Bone marrow (tissue), 2 donors: ENCODE measurements around the gene CARD6.
A peak's percentile ranks its signal among the peaks of the same experiment; 100 is the strongest.
"Not testable (repeated sequence)": the region's sequence is repeated elsewhere in the genome, so short reads cannot be mapped to it uniquely, and the experiment has no call there.

ENCODE experiments used
- DNase-seq, 2 donors: peaks; one replicate each; lab custom pipeline; 2025; lab: John Stamatoyannopoulos, UW

The CARD6 gene

DNA sequence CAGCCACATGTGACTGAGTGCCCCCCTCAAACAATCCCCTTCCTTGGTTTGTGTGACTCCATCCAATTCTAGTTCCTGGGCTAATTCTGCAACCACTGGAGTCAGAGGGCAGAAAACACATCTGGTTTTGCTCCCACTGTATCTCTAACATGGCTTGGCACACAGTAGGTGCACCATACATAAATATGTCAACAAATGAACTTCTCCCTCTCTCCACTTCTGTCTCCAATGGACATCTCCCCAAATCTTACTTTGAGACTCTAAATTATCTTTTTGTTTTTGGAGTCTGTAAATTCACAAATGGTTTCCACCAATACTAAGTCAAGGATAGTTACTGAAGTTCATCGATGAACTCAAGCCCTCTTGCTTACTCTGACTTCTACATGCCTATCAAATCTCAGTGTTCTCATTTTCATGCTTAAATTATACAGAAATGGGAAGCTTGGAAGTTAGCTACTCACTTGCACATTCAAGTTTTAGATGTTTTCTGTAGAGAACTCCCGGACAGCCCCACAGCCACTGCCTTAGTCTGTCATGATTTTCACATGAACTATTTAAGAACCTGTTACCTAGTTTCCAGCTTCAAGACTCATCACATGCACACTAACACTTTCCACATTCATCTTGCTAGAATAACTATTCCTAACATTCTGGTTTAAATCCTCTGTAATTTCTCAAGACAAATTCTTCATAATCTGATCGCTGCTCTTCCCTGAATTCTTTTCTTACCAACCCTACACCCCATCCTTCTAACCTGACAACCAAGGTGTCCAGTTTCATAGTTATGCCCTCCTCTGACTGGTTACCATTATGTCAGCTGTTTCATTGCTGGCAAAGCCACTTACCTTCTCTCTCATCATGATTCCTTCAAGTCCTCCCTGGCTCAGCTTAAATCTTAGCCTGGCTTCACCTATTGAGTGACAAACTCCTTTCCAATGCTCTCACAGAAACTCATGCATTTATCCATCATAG, 12.2 kb upstream of the CARD6 start:
- DNase-seq, result no peak

DNA sequence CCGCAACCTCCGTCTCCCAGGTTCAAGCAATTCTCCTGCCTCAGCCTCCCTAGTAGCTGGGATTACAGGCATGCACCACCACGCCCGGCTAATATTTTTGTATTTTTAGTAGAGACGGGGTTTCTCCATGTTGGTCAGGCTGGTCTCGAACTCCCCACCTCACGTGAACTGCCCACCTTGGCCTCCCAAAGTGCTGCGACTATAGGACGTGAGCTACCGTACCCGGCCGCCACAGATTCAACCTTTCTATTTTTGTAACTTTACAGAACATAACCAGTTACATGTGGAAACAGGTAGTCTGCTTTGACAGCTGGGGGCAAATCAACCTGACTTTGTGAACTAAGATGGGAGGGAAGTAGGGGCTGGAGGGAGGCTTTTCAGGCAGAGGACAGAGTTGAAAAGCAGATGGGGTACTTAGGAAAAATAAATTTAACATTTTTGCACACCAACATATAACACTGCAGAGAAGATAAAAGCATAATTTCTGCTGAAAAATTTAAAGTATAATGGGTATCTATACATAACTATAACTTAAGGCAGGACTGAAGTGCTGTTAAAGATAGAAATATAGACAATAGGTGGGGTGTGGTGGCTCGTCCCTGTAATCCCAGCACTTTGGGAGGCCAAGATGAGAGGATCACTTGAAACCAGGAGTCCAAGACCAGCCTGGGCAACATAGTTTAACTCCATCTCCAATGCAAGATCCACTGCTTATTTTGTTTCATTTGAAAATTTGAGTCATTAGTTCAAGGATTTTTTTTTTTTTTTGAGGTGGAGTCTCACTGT, 11.2 kb upstream of the CARD6 start:
- DNase-seq, result no peak

DNA sequence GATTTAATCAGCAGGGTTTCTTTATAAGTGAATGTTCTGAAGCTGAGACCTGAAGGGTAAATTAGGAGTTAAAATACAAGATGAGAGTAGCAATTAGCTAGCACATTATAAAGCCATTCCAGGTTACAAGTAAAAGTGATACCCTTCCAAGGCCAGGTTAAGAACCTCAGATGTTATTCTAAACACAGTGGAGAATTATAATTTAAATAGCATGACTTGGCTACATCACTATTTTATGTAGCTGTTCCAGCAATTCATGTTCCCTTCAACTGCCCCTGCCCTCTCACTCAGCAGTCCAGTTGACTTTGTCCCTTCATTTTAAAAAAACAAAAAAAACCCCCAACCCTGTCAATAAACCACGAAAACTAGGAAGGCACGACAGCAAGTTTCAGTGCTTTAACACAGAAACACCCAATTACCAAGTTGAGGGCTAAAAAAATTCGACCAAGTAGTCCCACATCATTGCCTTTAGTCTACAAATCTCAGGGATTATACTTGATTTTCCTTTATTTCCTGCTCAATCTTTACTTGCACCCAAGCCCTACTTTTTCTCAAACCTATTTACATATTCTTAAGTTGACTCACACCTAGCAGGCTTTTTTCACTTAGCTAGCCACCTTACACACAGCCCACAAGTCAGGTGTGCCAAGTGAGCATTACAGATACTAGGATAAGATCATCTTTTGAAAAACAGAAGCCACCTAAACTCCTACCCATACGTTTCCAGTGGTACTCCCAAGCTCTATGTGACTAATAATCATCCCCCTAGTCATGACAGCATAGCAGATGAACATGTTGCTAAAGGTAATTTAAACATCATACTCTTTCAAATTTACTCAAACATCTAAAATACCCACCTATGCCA, 9.6 kb upstream of the CARD6 start:
- no peak for DNase-seq

DNA sequence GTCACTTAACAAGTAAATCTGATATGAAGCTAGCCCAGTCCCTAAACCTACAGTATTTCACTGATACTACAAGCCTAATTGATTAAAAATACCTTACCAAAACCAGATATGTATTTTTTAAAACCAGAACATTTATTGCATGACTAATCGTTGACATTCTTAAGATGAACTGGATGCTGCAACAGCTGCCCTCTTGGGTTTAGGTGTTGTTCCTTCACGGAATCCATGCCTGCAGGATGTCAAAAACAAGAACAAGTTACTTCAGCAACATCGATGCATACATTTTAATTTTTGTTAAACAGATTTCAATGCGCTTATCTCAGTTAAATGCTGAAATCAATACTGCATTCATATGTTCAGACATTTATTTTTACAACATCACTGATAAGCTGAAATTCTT, 8.8 kb upstream of the CARD6 start:
- DNase-seq, result no peak

DNA sequence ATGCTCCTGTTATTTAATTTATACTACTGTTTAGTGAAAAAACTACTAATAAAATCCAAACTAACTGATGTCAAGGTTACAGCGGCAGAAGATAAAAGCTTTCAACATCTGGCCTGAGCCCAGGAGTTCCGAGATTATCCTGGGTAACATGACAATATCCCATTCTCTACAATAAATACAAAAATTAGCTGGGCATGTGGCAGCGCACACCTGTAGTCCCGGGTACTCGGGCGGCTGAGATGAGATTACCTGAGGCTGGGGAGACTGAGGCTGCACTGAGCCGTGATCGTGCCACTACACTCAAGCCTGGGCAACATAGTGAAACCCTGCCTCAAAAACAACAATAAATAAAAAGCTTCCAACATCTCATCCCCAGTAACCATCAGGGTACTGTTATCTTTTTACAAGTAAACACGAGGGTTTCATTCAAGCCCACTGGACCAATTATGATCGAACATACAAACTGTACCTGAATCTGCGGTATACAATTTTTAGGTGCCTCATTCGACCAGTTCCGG, 7.4 kb upstream of the CARD6 start:
- no peak for DNase-seq

DNA sequence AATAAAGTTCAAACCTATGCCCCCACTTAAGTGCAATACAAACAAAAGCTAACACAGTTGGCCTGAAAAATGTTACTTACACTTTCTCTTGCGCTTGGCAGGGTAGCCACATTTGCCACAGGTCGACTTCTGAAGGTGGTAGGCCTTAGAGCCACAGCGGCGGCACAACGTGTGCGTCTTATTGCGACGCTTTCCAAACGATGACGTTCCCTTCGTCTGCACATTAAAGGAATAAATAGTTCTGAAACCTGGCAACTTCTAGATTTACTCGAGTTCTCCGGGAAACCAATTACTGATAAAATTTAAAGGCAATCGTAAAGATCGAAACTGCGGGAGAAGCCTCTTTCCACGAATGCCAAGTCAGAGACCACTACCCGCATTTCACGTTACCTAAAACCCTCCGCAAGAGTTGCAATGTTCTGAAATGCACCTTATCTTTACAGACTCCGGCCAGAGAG, 6.7 kb upstream of the CARD6 start:
- peak in 1 of 2 donors; percentile 23 for DNase-seq

DNA sequence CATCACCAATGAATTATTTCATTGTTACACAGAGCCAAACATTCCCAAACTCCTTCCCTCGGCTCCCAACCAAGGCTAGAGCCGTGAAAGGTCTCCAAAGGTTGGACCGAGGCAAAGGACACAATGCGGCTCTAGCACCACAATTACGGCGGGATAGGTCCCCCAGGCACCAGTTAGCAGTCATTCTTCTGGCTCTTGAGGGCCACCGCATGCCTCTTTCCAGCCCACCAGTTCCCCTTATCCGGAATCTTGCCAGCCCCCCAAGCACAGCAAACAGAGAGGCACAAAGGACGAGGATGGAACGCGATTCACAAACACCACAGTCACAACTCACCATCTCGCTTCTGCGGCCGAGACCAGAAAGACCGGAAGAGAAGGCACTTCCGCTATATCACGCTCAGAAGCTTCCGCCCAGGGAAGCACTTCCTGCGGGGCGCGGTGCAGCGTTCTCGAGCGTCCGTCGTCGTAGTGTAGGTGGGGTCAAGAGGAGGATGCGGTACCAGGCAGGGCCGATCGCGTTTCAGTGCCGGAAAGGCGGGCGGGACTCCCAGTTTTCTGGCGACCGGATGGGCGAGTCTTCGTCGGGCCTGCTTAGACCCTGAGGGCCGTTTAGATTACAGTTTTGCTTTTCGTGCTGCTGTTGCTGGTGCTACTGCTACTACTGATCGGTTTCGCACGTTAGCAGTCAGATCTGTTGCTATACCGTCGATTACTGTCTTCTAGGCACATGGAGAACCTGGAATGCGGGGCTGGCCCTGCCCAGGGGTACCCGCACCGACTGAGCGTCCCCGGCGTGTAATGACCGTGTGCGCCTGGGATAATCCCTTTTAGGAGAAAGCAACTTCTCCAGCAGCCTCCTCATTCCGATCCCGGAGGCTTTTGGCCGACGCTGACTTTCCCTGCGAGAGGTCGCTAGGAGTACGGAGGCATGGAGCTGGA, 6.0 kb upstream of the CARD6 start, which contains the start of gene RPL37:
TSS of gene RPL37 (minus strand) at position 374 of the 939 bp plus-strand sequence. CDS start at position 337, 37 bp downstream.
- peak; percentile 90 to 93 for DNase-seq

DNA sequence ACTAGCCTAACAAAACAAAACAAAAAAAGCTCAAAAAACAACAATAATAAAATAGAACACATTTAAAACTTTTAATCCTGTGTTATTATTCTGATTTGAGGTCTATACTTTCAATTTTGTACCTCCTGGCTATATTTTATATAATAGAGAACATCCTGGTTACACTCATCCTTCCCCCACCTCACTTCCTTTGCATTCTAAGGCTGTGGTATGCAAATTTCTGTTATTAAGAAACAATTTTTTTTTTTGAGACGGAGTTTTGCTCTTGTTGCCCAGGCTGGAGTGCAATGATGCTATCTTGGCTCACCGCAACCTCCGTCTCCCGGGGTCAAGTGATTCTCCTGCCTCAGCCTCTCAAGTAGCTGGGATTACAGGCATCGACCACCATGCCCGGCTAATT, 3.1 kb upstream of the CARD6 start:
- DNase-seq, result no peak

DNA sequence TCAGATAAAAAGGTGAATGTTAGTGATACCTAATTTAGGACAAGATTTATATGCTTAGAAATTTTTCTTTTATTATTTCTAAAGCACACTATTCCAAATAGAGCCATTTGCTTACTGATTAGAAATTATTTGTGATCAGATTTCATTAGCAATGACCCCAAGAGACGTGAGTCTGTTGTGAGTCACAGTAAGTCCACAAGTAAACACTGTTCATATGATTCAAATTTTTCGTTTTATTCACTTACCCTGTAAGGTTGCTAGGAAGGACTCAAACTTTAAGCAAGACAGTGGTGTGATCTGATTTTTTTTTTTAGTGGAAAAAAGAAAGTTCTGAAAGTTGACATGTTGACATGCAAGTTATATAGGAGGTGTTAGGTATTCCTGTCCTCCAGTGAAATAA, 1.2 kb downstream of the CARD6 start:
- DNase-seq, result no peak

DNA sequence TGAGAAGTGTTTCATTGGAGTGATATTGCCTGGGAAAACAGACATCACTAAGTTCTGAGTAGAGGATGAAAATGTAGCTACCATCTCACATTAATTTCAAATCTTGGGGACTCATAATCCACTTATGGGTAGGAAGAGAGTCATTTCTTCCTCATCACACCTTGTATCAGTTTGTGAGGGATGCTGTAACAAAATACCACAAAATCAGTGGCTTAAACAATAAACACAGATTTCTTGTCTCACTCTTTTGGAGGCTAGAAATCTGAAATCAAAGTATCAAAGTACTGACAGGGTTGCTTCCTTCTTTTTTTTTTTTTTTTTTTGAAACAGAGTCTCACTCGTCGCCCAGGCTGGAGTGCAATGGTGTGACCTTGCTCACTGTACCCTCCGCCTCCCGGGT, 3.4 kb downstream of the CARD6 start:
- no peak for DNase-seq

DNA sequence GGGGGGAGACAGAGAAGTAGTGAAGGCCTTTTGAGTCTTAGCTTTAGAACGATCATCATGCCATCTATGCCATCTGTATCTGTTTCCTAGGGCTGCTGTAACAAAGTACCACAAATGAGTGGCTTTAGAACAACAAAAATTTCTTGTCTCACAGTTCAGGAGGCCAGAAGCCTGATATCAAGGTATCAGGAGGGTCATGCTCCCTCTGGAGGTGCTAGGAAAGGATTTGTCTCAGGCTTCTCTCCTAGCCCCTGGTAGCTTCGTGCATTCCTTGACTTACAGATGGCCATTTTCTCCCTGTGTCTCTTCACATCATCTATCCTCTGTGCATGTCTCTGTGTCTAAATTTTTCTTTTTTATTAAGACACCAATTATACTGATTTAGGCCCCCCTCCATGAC, 5.2 kb downstream of the CARD6 start:
- no peak for DNase-seq

DNA sequence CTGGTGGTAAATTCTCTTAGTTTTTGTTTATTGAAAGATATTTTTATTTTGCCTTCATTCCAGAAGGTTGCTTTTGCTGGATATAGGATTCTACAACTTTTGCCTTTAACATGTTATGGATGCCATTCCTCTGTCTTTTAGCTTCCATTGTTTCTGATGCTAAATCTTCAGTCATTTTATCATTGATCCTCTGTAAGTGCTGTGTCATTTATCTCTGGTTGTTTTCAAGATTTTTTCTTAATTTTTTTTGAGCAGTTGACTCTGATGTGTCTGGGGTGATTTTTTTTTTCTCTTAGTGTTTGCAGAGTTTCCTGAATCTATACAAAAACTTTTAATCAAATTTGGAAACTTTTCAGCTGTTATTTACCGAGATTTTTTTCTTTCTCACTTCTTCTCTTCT, 6.4 kb downstream of the CARD6 start:
- DNase-seq, result no peak

DNA sequence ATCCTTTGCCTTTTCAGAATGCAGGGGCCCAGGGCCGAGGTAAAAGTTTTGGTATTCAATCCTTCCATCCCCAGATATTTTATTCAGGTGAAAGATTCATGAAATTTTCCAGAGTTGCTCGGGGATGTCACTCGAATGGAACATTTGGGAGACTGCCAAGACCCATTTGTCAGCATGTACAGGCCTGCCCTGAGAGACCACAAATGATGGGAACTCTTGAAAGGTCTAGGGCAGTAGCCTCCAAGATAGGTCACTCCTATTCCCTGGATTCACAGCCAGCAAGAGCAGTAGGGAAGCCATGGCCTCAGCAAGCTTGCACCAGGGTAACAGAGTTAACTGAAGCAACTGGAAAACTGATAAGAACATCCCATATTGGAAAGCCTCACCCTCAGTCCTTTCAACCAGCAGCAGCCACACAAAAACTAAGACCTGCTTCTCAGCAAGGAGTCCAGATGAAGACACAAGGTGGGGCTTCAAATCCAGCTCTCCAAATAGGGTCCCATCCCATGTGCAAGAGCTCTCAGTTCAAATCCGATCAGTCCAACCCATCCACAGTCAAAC, 12.5 kb downstream of the CARD6 start:
- no peak for DNase-seq

DNA sequence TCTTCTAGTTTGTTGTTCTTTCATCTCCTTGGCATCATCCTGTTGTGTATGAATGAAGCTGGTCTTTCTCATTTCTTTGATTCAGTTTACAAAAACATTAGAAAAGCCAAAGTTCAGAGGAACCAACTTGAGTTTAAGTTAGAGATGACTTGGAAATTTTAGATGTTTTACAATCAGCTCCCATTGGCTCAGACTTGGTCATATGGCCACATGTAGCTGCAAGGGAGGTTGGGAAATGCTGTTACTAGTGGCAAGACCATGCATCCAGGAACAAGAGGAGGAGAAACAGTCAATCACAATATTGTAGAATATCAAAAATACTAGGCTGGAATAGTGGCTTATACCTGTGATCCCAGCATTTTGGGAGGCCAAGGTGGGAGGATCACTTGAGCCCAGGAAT, 19.5 kb downstream of the CARD6 start:
- no peak for DNase-seq

DNA sequence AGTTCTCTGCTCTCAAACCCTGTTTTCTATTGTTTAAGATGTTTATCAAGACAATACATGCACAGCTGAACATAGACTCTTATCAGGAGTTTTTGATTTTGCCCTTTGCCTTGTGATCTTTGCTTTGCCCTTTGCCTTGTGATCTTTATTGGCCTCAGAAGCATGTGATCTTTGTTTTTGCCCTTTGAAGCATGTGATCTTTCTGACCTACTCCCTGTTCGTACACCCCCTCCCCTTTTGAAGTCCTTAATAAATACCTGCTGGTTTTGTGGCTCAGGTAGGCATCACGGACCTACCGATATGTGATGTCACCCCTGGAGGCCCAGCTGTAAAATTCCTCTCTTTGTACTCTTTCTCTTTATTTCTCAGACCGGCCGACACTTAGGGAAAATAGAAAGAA, 23.8 kb downstream of the CARD6 start:
- DNase-seq, result not testable (repeated sequence)

DNA sequence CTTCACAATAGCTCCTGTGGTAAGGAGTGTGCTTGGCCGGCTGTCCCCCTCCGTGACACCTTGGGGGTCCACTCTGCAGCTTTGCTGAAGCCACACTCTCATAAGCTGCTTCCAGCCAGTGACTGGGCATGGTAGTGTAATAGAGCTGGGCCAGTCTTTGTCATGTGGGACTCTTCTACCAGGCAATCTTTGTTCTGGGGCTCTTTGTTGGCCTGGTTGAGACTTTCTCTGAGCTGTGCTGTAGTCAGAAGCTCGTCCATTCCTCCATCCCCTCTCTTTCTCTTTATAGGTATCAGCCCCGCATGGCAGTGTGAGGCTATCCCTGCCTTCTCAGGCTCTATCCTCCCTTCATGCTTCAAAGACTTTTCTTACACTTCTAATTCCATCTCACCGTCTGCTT, 25.7 kb downstream of the CARD6 start:
- DNase-seq, result no peak

DNA sequence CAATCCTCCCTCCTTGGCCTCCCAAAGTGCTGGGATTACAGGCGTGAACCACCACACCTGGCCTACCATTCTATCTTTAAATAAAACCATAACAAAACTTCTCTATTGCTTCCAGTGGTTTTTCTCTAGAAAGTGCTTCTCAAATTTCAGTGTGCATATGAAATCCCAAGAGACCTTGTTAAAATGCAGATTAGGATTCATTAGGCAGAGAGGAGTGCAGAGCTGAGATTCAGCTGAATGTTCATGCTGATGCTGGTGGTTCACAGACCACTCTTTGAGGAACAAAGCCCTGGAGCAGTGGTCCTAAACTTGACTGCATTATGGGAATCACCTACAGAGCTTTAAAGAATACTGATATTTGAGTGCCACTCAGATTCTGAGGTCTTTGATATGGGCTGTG, 28.2 kb downstream of the CARD6 start:
- DNase-seq, result no peak

DNA sequence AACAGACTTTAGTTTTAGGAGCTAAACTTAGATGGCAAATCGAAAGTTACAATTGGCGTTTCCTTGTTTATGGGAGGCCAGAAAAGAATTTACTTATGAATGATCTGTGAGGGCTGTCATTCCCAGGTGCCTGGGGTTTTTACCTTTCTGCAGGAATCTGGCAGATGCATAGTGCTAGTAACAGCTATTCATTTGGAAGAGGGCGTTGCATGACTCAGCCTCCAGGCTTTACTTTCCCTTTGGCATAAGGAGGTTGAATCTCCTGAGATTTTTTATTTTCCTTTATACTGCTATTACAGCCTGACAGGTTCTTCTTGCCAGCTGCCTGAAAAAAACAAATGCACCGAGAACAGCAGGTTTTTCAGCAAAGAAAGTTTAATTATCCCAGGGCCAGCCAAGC, 30.0 kb downstream of the CARD6 start:
- no peak for DNase-seq

DNA sequence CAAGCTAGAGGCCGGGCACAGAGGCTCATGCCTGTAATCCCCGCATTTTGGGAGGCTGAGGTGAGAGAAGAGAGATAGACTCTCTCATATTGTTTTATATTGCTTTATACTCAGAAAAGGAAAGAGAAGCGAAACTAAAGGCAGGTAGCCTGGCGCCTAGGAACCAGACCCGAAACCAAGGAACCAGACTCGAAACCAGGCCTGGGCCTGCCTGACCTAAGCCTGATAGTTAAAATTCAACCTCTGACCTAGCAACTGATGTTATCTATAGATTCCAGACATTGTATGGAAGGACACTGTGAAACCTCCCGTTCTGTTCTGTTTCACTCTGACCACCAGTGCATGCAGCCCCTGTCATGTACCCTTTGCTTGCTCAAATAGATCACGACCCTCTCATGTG, 31.1 kb downstream of the CARD6 start:
- not testable (repeated sequence) for DNase-seq

DNA sequence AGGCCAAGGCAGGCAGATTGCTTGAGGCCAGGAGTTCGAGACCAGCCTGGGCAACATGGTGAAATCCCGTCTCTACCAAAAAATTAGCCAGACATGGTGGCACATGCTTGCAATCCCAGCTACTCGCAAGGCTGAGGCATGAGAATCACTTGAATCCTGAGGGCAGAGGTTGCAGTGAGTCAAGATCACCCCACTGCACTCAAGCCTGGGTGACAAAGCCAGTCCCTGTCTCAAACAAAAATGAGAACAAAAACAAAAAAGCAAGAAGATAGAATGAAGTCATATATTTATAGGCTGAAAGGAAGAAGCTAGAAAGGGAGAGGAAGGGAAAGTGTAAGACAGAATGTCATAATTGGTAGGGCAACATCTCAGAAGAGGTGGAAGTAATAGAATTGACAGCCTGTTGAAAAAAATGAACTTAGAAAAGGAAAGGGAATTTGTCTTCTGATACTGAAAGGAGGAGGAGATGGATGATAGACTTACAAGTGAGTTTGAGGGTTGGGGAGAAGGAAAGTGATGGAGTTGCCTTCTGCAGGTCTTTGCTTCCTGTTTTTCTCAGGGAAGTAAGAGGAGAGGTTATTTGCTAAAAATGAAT, 32.2 kb downstream of the CARD6 start:
- no peak for DNase-seq
